Measurements from ENCODE around the gene SPDYE3. TPM values are rescaled to one million over a fixed set of nuclear protein-coding genes. Genes with fewer than 3 reads are reported as not detected.

The SPDYE3 gene
- total and polyA plus RNA-seq, 7 experiments from 2014 or later = 8.5 to 8.7 TPM; not detected in 5

Other genes starting within 250 kb of the SPDYE3 start
- 10 to 100 TPM; 29.1 to 48.0 (median 35.0) TPM for gene ZNF3, start 226.0 kb upstream of the SPDYE3 start, total RNA-seq
- gene ZNF3, start 226.0 kb upstream of the SPDYE3 start, polyA plus RNA-seq = 10 to 100 TPM; 20.3 to 37.6 TPM
- gene COPS6, start 218.7 kb upstream of the SPDYE3 start, total RNA-seq = 100 to 1,000 TPM in 1 of 5 experiments, 10 to 100 TPM in 4; 65.7 to 103 (median 80.1) TPM
- gene COPS6, start 218.7 kb upstream of the SPDYE3 start, polyA plus RNA-seq = 100 to 1,000 TPM; 110 to 122 TPM
- gene MCM7, start 206.3 kb upstream of the SPDYE3 start, total RNA-seq = 100 to 1,000 TPM in 4 of 5 experiments, 10 to 100 TPM in 1; 80.3 to 263 (median 168) TPM
- gene MCM7, start 206.3 kb upstream of the SPDYE3 start, polyA plus RNA-seq = 10 to 100 TPM; 29.5 to 49.9 TPM
- 10 to 100 TPM in 3 of 5 experiments, 1 to 10 TPM in 2; 7.5 to 13.8 (median 11.0) TPM for gene AP4M1, start 206.1 kb upstream of the SPDYE3 start, total RNA-seq
- gene AP4M1, start 206.1 kb upstream of the SPDYE3 start, polyA plus RNA-seq = 1 to 10 TPM; 2.6 to 5.1 TPM
- gene TAF6, start 188.3 kb upstream of the SPDYE3 start, total RNA-seq = 10 to 100 TPM; 39.5 to 68.1 (median 55.0) TPM
- gene TAF6, start 188.3 kb upstream of the SPDYE3 start, polyA plus RNA-seq = 10 to 100 TPM; 30.8 to 45.0 TPM
- 10 to 100 TPM; 22.1 to 68.2 (median 40.3) TPM for gene CNPY4, start 188.1 kb upstream of the SPDYE3 start, total RNA-seq
- gene CNPY4, start 188.1 kb upstream of the SPDYE3 start, polyA plus RNA-seq = 10 to 100 TPM; 21.5 to 22.3 TPM
- gene MBLAC1, start 180.7 kb upstream of the SPDYE3 start, total RNA-seq = 1 to 10 TPM; 4.5 to 6.3 (median 5.8) TPM
- gene MBLAC1, start 180.7 kb upstream of the SPDYE3 start, polyA plus RNA-seq = 1 to 10 TPM; 1.5 to 2.3 TPM
- gene LAMTOR4, start 158.8 kb upstream of the SPDYE3 start, total RNA-seq = 100 to 1,000 TPM; 132 to 200 (median 173) TPM
- gene LAMTOR4, start 158.8 kb upstream of the SPDYE3 start, polyA plus RNA-seq = 100 to 1,000 TPM; 550 to 555 TPM
- 100 to 1,000 TPM in 1 of 5 experiments, 10 to 100 TPM in 4; 51.8 to 102 (median 70.2) TPM for gene TRAPPC14, start 149.0 kb upstream of the SPDYE3 start, total RNA-seq
- gene TRAPPC14, start 149.0 kb upstream of the SPDYE3 start, polyA plus RNA-seq = 1 to 10 TPM; 3.2 to 5.9 TPM
- gene GAL3ST4, start 139.1 kb upstream of the SPDYE3 start, total RNA-seq = 10 to 100 TPM in 4 of 5 experiments, 1 to 10 TPM in 1; 4.7 to 26.8 (median 16.7) TPM
- gene GAL3ST4, start 139.1 kb upstream of the SPDYE3 start, polyA plus RNA-seq = 10 to 100 TPM in 1 of 2 donors, 1 to 10 TPM in 1; 7.4 to 10.8 TPM
- 10 to 100 TPM in 4 of 5 experiments, 1 to 10 TPM in 1; 8.1 to 30.6 (median 18.2) TPM for gene GPC2, start 130.3 kb upstream of the SPDYE3 start, total RNA-seq
- gene GPC2, start 130.3 kb upstream of the SPDYE3 start, polyA plus RNA-seq = under 1 TPM; 0.64 to 0.87 TPM
- gene STAG3, start 129.8 kb upstream of the SPDYE3 start, total RNA-seq = 10 to 100 TPM in 1 of 5 experiments, 1 to 10 TPM in 4; 5.5 to 24.6 (median 9.5) TPM
- 1 to 10 TPM; 2.4 to 6.5 TPM for gene STAG3, start 129.8 kb upstream of the SPDYE3 start, polyA plus RNA-seq
- 10 to 100 TPM; 32.1 to 88.7 (median 66.2) TPM for gene PVRIG, start 87.8 kb upstream of the SPDYE3 start, total RNA-seq
- 10 to 100 TPM; 69.5 to 81.0 TPM for gene PVRIG, start 87.8 kb upstream of the SPDYE3 start, polyA plus RNA-seq
- 100 to 1,000 TPM in 4 of 5 experiments, 10 to 100 TPM in 1; 79.1 to 137 (median 120) TPM for gene PILRB, start 50.4 kb downstream of the SPDYE3 start, total RNA-seq
- 10 to 100 TPM in 1 of 2 donors, 1 to 10 TPM in 1; 1.1 to 11.1 TPM for gene PILRB, start 50.4 kb downstream of the SPDYE3 start, polyA plus RNA-seq
- gene PILRA, start 65.8 kb downstream of the SPDYE3 start, total RNA-seq = 100 to 1,000 TPM in 1 of 5 experiments, 10 to 100 TPM in 4; 13.0 to 118 (median 14.3) TPM
- 1 to 10 TPM in 1 of 2 donors, under 1 TPM in 1; 0.40 to 1.1 TPM for gene PILRA, start 65.8 kb downstream of the SPDYE3 start, polyA plus RNA-seq
- 10 to 100 TPM in 3 of 5 experiments, 1 to 10 TPM in 2; 4.1 to 18.6 (median 10.3) TPM for gene ZCWPW1, start 121.0 kb downstream of the SPDYE3 start, total RNA-seq
- gene ZCWPW1, start 121.0 kb downstream of the SPDYE3 start, polyA plus RNA-seq = 1 to 10 TPM; 5.6 to 5.9 TPM
- gene MEPCE, start 122.1 kb downstream of the SPDYE3 start, total RNA-seq = 10 to 100 TPM; 47.9 to 68.2 (median 65.1) TPM
- 10 to 100 TPM; 12.2 to 20.5 TPM for gene MEPCE, start 122.1 kb downstream of the SPDYE3 start, polyA plus RNA-seq
- gene PPP1R35, start 128.8 kb downstream of the SPDYE3 start, total RNA-seq = 10 to 100 TPM; 33.5 to 80.0 (median 65.7) TPM
- gene PPP1R35, start 128.8 kb downstream of the SPDYE3 start, polyA plus RNA-seq = 10 to 100 TPM; 25.1 to 52.7 TPM
- 1 to 10 TPM; 1.6 to 7.8 (median 2.2) TPM for gene SPACDR, start 156.6 kb downstream of the SPDYE3 start, total RNA-seq
- gene SPACDR, start 156.6 kb downstream of the SPDYE3 start, polyA plus RNA-seq = under 1 TPM in 1 of 2 donors, not detected in 1; 0.85 TPM
- gene TSC22D4, start 171.5 kb downstream of the SPDYE3 start, total RNA-seq = 100 to 1,000 TPM in 4 of 5 experiments, 10 to 100 TPM in 1; 75.6 to 124 (median 115) TPM
- 10 to 100 TPM; 23.7 to 30.1 TPM for gene TSC22D4, start 171.5 kb downstream of the SPDYE3 start, polyA plus RNA-seq
- under 1 TPM; 0.11 to 0.64 (median 0.44) TPM for gene NYAP1, start 176.2 kb downstream of the SPDYE3 start, total RNA-seq
- gene NYAP1, start 176.2 kb downstream of the SPDYE3 start, polyA plus RNA-seq = not detected
- gene AGFG2, start 231.5 kb downstream of the SPDYE3 start, total RNA-seq = 10 to 100 TPM; 15.8 to 42.4 (median 23.3) TPM
- gene AGFG2, start 231.5 kb downstream of the SPDYE3 start, polyA plus RNA-seq = 1 to 10 TPM; 5.7 to 9.8 TPM

Data from naive thymus-derived CD4-positive, alpha-beta T cell (primary cell).